OCI-LY1 (cell line): ENCODE measurements around the gene BASP1.

Experiments
- CTCF ChIP-seq: fragments of 200-600 bp; sonication (generic), shearing (Covaris generic); IDR thresholded peaks from 2 replicates; pipeline ENCODE4 v1.5.1; 2017; ENCODE audit warnings: mild to moderate bottlenecking, antibody characterized with exemption, low read length, moderate library complexity, mixed read lengths
- EZH2 ChIP-seq: fragments of 200-600 bp; sonication (generic), shearing (Covaris generic); IDR thresholded peaks from 2 replicates; pipeline ENCODE4 v1.8.0; 2017; ENCODE audit warnings: borderline replicate concordance, mixed run types, mild to moderate bottlenecking, antibody characterized with exemption, low read length, moderate library complexity, mixed read lengths

GRCh38 chr5:17316970-17317459 is 99.6 kb downstream of the BASP1 start:
- TF ChIP-seq CTCF, result no peak
- TF ChIP-seq EZH2, result no peak
